IPS DF 6.9 (cell line): ENCODE measurements around the gene FAM118A.

Source experiments
- DNase-seq: peaks from one replicate; pipeline ENCODE4 v3.0.0-alpha.2; 2013; ENCODE audit warnings: low read depth, low spot score
- H3K27ac ChIP-seq: one replicate; pipeline ENCODE4 v1.5.1; 2013; ENCODE audit warnings: low read length, control low read depth
- H3K27me3 ChIP-seq: 2 replicates; pipeline ENCODE4 v1.6.1; 2013; ENCODE audit warnings: mild to moderate bottlenecking, low read length; ENCODE audit not compliant: control insufficient read depth, insufficient read depth
- H3K36me3 ChIP-seq: 2 replicates; pipeline ENCODE4 v1.6.1; 2013; ENCODE audit warnings: low read length; ENCODE audit not compliant: control insufficient read depth, insufficient read depth
- H3K4me1 ChIP-seq: 2 replicates; pipeline ENCODE4 v1.6.1; 2013; ENCODE audit warnings: low read length; ENCODE audit not compliant: control insufficient read depth, insufficient read depth
- H3K4me3 ChIP-seq: 2 replicates; pipeline ENCODE4 v1.5.1; 2013; ENCODE audit warnings: mild to moderate bottlenecking, low read length
- H3K9me3 ChIP-seq: 2 replicates; pipeline ENCODE4 v1.6.1; 2013; ENCODE audit warnings: low read length, inconsistent platforms; ENCODE audit not compliant: control insufficient read depth, insufficient read depth
- WGBS: extraction: QIAGEN DNeasy Blood & Tissue Kit; methylation state at CpG from one replicate; pipeline ENCODE4 v1.1.7; 2013; ENCODE audit warnings: mixed read lengths, missing lambda C conversion rate; ENCODE audit not compliant: insufficient read length, insufficient coverage; 5-methylcytosine and 5-hydroxymethylcytosine counted together

The FAM118A gene

DNA sequence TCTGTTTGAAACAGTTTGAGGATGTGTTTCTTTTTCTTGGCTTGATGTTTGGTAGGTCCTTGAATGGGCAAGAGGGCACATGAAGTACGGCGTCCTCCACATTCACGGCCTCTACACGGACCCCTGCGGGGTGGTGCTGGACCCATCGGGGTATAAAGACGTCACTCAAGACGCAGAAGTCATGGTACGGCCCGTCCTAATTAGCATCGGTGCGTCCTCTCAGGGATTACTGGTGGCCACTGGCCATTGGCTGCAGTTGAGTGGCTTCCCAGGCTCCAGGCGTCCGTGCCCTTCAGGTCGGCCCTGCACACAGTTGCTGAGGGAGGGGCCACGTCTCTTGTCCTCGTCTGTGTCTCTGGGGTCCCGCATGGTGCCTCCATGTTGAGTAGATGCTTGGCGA, 20.8 kb downstream of the FAM118A start:
- DNase-seq: no peak
- peaks cover 6% of the 10 kb centered on the region for H3K36me3 ChIP-seq
- no peaks in the 10 kb centered on the region for H3K4me1 ChIP-seq
- H3K4me3 ChIP-seq: no peak overlapping the region
- no peaks in the 10 kb centered on the region for H3K9me3 ChIP-seq
- no peak overlapping the region for H3K27ac ChIP-seq
- no peaks in the 10 kb centered on the region for H3K27me3 ChIP-seq
- no CpG with 5 or more reads among the region's 19 CpGs for WGBS

DNA sequence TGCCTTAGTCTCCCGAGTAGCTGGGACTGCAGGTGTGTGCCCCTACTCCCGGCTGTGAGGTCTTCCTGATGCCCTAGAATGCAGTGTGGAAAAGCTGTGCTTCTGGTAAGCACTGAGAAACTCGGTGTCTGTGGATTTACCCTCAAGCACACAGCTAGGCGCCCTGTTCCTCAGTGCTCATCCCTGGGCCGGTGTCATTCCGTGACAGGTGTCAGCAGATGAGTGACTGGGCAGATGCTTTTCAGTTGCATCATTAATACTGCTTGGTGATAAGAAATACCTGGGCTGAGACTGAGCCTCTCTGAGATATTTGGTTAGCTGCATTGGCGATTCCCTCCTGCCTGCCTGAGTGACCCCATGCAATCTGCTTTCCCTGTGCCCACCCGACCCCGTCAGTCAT, 21.8 kb downstream of the FAM118A start:
- Histone ChIP-seq H3K9me3 (no peaks in the 10 kb centered on the region), H3K36me3 (peaks cover 6% of the 10 kb centered on the region), H3K4me3 (no peak overlapping the region), H3K27me3 (no peaks in the 10 kb centered on the region), H3K27ac (no peak overlapping the region), H3K4me1 (no peaks in the 10 kb centered on the region)
- no CpG with 5 or more reads among the region's 9 CpGs for WGBS
- DNase-seq: no peak

DNA sequence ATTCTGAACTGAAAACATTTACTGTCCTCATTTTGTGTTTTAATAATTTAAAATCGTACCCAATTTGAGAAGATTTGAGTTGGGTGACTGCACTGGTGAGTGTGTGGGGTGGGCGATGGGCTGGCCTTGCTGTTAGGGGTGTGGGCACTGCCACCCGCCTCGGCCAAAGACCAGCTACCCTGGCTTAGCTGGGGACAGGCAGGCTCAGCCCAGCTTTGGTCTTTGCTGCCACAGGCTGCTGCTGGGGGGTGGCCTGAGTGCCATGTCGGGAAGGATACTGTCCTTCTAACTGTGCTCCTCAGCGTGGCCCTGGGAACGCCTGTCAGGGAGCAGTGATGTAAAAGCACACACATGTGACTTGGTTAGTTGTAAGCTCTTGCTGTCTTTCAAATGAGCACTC, 22.3 kb downstream of the FAM118A start:
- Histone ChIP-seq H3K27me3 (no peaks in the 10 kb centered on the region), H3K9me3 (no peaks in the 10 kb centered on the region), H3K4me3 (no peak overlapping the region), H3K4me1 (no peaks in the 10 kb centered on the region), H3K36me3 (peaks cover 6% of the 10 kb centered on the region), H3K27ac (no peak overlapping the region)
- no peak for DNase-seq
- WGBS: no CpG with 5 or more reads among the region's 7 CpGs

DNA sequence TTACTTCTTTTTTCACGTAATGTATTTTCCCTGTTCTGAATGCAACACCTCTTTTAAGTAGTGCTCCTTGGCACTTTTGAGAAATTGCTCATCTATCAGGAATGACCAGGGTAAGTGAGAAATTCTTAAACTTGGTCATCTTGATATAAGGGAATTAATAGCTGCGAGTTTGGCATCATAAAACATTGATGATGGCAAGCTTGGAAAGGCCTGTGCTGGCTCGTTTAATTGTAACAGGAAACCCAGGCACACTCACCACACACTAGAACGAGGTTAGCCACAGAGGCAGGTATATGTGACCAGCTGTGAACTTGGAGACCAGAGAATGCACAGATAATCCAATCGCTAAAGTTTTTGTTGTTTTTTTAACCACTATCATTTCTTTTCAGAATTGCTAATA, 24.3 kb downstream of the FAM118A start:
- Histone ChIP-seq H3K27me3 (no peaks in the 10 kb centered on the region), H3K36me3 (no peaks in the 10 kb centered on the region; the same call in 1 of the 2 replicates), H3K4me3 (no peak overlapping the region), H3K27ac (no peak overlapping the region), H3K9me3 (no peaks in the 10 kb centered on the region), H3K4me1 (no peaks in the 10 kb centered on the region)
- DNase-seq: no peak
- WGBS: no CpG with 5 or more reads among the region's 5 CpGs

DNA sequence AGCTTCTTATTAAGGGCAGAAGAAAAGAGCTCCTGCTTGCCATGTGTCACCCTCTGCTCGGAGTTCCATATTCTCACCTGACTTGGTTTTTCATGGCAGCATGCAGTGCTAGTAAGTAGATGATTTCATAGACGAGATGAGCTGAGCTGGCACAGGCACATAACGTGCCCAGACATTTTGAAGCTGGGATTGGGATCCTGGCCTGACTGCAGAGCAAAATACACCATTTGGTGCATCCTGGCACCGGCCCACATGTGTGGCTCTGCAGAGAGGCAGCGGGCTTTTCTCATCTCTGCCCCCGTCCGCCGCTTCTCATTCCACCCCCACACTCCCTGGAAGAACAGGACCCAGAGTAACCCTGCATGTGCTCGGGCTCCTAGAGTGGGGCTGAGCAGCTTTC, 24.8 kb downstream of the FAM118A start:
- Histone ChIP-seq H3K4me3 (no peak overlapping the region), H3K9me3 (no peaks in the 10 kb centered on the region), H3K27ac (no peak overlapping the region), H3K4me1 (no peaks in the 10 kb centered on the region), H3K36me3 (no peaks in the 10 kb centered on the region; the same call in 1 of the 2 replicates), H3K27me3 (no peaks in the 10 kb centered on the region)
- WGBS: no CpG with 5 or more reads among the region's 9 CpGs
- DNase-seq: no peak

DNA sequence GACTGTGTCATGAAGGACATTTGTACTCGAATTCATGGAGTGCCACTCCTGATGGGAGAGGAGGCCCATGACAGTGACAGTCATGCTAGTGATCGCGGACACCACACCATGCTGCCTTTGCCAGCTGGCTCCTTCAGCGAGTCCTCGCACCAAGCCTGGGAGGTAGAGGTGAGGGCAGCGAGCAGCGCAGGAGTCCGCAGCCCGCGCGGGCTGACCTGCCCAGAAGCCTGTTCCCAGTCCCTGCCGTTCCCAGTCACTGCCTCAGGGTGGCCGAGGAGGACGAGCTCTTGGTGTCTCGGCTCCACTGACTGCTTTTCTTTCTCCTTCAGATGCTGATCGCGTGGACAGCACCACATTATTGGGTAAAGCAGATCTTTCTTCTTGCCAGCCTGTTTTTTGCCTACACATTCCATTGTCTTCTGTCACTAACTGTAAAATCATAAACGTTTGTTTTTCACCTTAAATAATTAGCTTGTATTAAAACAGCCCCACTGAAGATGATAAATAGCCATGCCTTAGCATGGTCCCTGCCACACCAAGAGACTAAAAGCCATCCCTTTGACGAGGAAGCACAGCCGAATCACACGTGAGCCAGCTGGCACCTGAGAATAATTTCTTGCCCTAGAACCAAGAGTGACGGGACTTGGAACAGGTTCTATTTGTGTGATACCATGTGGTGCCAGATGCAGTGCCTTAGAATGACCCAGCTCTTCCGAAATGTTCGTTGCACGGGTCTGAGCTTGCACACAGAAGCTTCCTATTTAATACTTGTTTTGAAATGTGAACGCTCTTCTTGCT, 25.5 kb downstream of the FAM118A start:
- no peak overlapping the region for H3K4me3 ChIP-seq
- WGBS: no CpG with 5 or more reads among the region's 26 CpGs

DNA sequence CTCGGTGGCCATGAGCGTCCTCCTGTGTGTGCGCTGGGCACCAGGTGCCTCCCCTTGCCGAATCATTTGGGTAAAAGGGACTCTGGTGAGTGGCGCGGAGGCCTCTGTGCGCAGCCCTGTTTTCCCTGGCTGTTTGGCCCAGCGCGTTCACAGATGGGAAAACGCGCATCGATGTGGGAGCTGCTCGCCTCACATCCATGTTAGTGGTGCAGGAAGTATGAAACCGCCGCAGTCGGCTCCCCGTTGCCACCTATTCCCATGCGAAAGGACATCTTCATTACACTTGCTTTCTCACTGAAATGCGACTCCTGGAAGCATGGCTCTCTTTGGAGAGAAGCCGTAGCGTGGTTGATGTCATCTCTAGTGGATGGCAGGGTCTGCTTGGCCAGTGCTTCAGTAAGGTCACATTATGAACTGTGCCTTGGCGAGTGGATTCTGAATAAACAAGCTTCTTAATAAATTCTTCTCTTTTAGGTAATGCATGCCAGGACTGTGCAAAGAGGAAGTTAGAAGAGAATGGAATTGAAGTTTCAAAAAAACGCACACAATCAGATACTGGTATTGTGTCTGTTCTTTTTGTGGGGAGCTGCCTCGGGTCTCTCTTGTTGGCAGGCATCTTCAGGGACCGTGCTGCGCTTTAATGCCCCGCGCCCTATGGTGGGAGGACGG, 26.3 kb downstream of the FAM118A start:
- no peak overlapping the region for H3K4me3 ChIP-seq
- no peak overlapping the region for H3K27ac ChIP-seq
- DNase-seq: no peak
- H3K36me3 ChIP-seq: peaks cover 2% of the 10 kb centered on the region
- no CpG with 5 or more reads among the region's 29 CpGs for WGBS
- H3K27me3 ChIP-seq: no peaks in the 10 kb centered on the region
- no peaks in the 10 kb centered on the region for H3K9me3 ChIP-seq
- H3K4me1 ChIP-seq: no peaks in the 10 kb centered on the region

More for the DNA sequence above, 25.5 kb downstream of the FAM118A start:
- H3K9me3 ChIP-seq: no peaks in the 10 kb centered on the region
- H3K27ac ChIP-seq: no peak overlapping the region
- no peaks in the 10 kb centered on the region for H3K27me3 ChIP-seq
- DNase-seq: no peak
- no peaks in the 10 kb centered on the region for H3K4me1 ChIP-seq
- H3K36me3 ChIP-seq: peaks cover 2% of the 10 kb centered on the region

DNA sequence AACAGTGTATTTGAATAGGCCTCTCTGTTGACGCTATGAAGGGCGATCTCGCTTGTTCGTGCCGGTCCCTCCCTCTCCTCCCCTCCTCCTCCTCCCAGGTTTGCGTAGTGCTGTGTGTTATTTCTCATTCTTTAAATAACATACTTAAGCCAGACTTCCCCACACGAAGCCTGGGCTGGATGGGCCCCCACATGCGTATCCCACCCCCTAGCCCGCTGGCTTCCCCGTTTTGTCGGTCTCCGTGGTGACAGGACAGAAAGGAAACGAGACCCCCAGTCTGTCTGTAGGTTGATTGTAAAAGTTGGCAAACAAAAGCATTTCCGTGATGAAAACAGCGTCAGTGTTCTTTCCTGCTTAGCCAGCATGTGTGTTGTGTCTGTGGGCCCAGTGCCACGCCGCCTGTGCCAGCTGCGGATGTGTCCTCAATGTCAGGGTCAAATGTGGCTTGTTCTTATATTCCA, 27.3 kb downstream of the FAM118A start:
- no peaks in the 10 kb centered on the region for H3K4me1 ChIP-seq
- H3K27ac ChIP-seq: no peak overlapping the region
- H3K27me3 ChIP-seq: no peaks in the 10 kb centered on the region
- H3K4me3 ChIP-seq: no peak overlapping the region
- H3K36me3 ChIP-seq: peaks cover 2% of the 10 kb centered on the region
- H3K9me3 ChIP-seq: no peaks in the 10 kb centered on the region
- no peak for DNase-seq
- WGBS: no CpG with 5 or more reads among the region's 18 CpGs

DNA sequence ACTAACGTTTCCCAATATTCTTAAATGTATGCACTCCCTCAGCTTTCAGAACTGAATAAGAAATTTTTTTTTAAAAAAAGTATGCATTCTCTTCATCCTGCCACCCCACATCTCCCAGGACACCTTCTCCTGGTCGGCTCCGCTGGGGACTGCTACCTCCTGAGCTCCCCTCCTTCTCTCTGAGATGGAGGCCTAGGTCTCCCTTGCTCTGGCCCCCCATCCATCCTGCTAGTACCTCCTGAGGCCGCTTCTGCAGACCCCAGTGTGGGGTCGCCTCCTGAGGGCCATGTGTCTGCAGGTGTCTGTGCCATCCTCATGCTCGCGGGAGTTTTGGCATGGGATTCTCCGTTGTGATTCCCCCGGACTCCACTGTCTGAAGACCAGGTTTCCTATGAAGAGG, 27.8 kb downstream of the FAM118A start:
- H3K36me3 ChIP-seq: peaks cover 2% of the 10 kb centered on the region
- H3K4me3 ChIP-seq: no peak overlapping the region
- no peak overlapping the region for H3K27ac ChIP-seq
- DNase-seq: no peak
- no CpG with 5 or more reads among the region's 9 CpGs for WGBS
- H3K27me3 ChIP-seq: no peaks in the 10 kb centered on the region
- no peaks in the 10 kb centered on the region for H3K4me1 ChIP-seq
- H3K9me3 ChIP-seq: no peaks in the 10 kb centered on the region

DNA sequence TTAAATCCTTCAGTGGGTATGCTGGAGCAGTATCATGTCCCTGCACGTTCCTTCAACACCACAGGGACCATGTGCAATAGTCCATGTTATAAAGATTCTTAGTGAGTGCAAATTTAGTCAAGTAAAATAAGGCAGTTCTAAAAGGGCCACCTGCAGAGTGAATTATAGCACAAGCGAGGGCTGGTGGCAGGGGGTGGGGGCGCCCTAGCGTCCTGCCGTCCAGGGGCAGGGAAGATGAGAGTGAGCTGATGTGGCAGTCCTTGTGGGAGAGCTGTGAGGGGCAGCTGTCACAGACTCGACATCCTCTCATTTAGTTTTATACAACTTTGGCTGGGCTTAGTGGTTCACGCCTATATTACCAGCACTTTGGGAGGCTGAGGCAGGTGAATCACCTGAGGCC, 29.1 kb downstream of the FAM118A start:
- H3K36me3 ChIP-seq: peaks cover 2% of the 10 kb centered on the region
- WGBS: no CpG with 5 or more reads among the region's 7 CpGs
- no peak overlapping the region for H3K27ac ChIP-seq
- DNase-seq: no peak
- H3K4me1 ChIP-seq: no peaks in the 10 kb centered on the region
- no peaks in the 10 kb centered on the region for H3K9me3 ChIP-seq
- H3K4me3 ChIP-seq: no peak overlapping the region
- H3K27me3 ChIP-seq: no peaks in the 10 kb centered on the region
